Keratinocyte (primary cell): ENCODE results near the gene MRTFA. TPM values are rescaled to one million over a fixed set of nuclear protein-coding genes. Genes with fewer than 3 reads are reported as not detected.

Experiments
- DNase-seq: peaks from one replicate; pipeline ENCODE4 v3.0.0-alpha.2; 2011; ENCODE audit warnings: low read depth, missing footprints, low spot score
- FAIRE-seq: peaks from 2 replicates; lab custom pipeline; 2011; peaks lifted over from hg19 to GRCh38; lab: Jason Lieb, UNC
- H2AFZ ChIP-seq: 2 replicates; pipeline ENCODE4 v1.6.0; 2012; ENCODE audit warnings: low read length, control low read depth, inconsistent platforms; ENCODE audit not compliant: control insufficient read depth
- H3K27ac ChIP-seq: 2 replicates; pipeline ENCODE4 v1.5.1; 2011; ENCODE audit warnings: low read length; ENCODE audit not compliant: control insufficient read depth, insufficient read depth
- H3K27me3 ChIP-seq: 3 replicates; pipeline ENCODE4 v1.6.0; 2011; ENCODE audit warnings: low read length; ENCODE audit not compliant: control insufficient read depth, insufficient read depth; ENCODE audit errors: extremely low read depth
- H3K36me3 ChIP-seq, 2 experiments: 2 replicates in 1 of 2; 3 replicates in 1 of 2; pipeline ENCODE4 v1.5.1; 2011; ENCODE audit warnings: low read length in 2 of 2, mild to moderate bottlenecking in 1 of 2; ENCODE audit not compliant: control insufficient read depth in 2 of 2, insufficient read depth in 2 of 2; ENCODE audit errors: extremely low read depth in 1 of 2
- H3K4me1 ChIP-seq: 3 replicates; pipeline ENCODE4 v1.5.1; 2011; ENCODE audit warnings: low read length; ENCODE audit not compliant: control insufficient read depth, insufficient read depth; ENCODE audit errors: extremely low read depth
- H3K4me2 ChIP-seq: 3 replicates; pipeline ENCODE4 v1.6.0; 2011; ENCODE audit warnings: low read depth, low read length; ENCODE audit not compliant: control insufficient read depth, insufficient read depth; ENCODE audit errors: extremely low read depth
- H3K4me3 ChIP-seq, 3 experiments: fragments of 200-600 bp in 1 of 3; sonication (generic) in 1 of 3; 2 replicates in 2 of 3; 3 replicates in 1 of 3; pipeline ENCODE4 v1.5.1; 2011 to 2016; ENCODE audit warnings: low read length in 3 of 3, mild to moderate bottlenecking in 3 of 3, control low read depth in 2 of 3, inconsistent platforms in 1 of 3, low read depth in 1 of 3, mixed read lengths in 1 of 3, mixed run types in 1 of 3, moderate library complexity in 1 of 3; ENCODE audit not compliant: control insufficient read depth in 2 of 3, insufficient read depth in 2 of 3; ENCODE audit errors: extremely low read depth in 1 of 3
- H3K79me2 ChIP-seq: 2 replicates; pipeline ENCODE4 v1.6.0; 2012; ENCODE audit warnings: low read length; ENCODE audit not compliant: control insufficient read depth, insufficient read depth
- H3K9ac ChIP-seq: 3 replicates; pipeline ENCODE4 v1.6.0; 2011; ENCODE audit warnings: low read length; ENCODE audit not compliant: control insufficient read depth, insufficient read depth; ENCODE audit errors: extremely low read depth
- H3K9me1 ChIP-seq: 3 replicates; pipeline ENCODE4 v1.6.0; 2011; ENCODE audit warnings: low read length; ENCODE audit not compliant: control insufficient read depth, insufficient read depth; ENCODE audit errors: extremely low read depth
- H3K9me3 ChIP-seq: 2 replicates; pipeline ENCODE4 v1.5.1; 2012; ENCODE audit warnings: low read depth, low read length; ENCODE audit not compliant: control insufficient read depth
- H4K20me1 ChIP-seq: 3 replicates; pipeline ENCODE4 v1.6.0; 2011; ENCODE audit warnings: low read length; ENCODE audit not compliant: control insufficient read depth, insufficient read depth; ENCODE audit errors: extremely low read depth
- EZH2 ChIP-seq: IDR thresholded peaks from one replicate; pipeline ENCODE4 v1.6.1; 2012; ENCODE audit warnings: inconsistent platforms, mild to moderate bottlenecking, low read length, moderate library complexity
- dilution Hi-C: fragments of 300-500 bp; cut with MboI; formaldehyde crosslinking; loops from one replicate; pipeline ENCODE4 v1.7.0; 2020; ENCODE audit warnings: low sequenced_read_pairs; ENCODE audit not compliant: extremely low pct_ligation_motif_present
- polyA plus RNA-seq, 5 experiments: library from polyadenylated mRNA; depleted of rRNA in 3 of 5; stranded (reverse) in 3 of 5; stranded (forward) in 1 of 5; unstranded in 1 of 5; fragments of >200 nt; gene quantifications; 1 replicate in 1 of 5; 2 replicates in 3 of 5; 3 replicates in 1 of 5; pipeline versions ENCODE4 v1.2.1 to v1.2.3, GENCODE V29; 2011 to 2012; ENCODE audit warnings: missing spikeins in 2 of 5, low read depth in 1 of 5, low replicate concordance in 1 of 5
- TF ChIP-seq, protein P1 (sequence below), 3 experiments: IDR thresholded peaks in 1 of 3; conservative IDR thresholded peaks in 1 of 3; optimal IDR thresholded peaks in 1 of 3; 2 replicates in 2 of 3; 3 replicates in 1 of 3; pipeline versions ENCODE3 to v1.5.1; 2011; ENCODE audit warnings: low read length in 3 of 3, mild to moderate bottlenecking in 3 of 3, moderate library complexity in 2 of 3, control low read depth in 1 of 3, inconsistent platforms in 1 of 3; ENCODE audit not compliant: insufficient read depth in 2 of 3; ENCODE audit errors: extremely low read depth in 1 of 3

Gene MRTFA
- polyA plus RNA-seq, 1 donor (not counting 4 experiments of a cell fraction or from before 2014, with no cell fraction given): 6.5 TPM

DNA sequence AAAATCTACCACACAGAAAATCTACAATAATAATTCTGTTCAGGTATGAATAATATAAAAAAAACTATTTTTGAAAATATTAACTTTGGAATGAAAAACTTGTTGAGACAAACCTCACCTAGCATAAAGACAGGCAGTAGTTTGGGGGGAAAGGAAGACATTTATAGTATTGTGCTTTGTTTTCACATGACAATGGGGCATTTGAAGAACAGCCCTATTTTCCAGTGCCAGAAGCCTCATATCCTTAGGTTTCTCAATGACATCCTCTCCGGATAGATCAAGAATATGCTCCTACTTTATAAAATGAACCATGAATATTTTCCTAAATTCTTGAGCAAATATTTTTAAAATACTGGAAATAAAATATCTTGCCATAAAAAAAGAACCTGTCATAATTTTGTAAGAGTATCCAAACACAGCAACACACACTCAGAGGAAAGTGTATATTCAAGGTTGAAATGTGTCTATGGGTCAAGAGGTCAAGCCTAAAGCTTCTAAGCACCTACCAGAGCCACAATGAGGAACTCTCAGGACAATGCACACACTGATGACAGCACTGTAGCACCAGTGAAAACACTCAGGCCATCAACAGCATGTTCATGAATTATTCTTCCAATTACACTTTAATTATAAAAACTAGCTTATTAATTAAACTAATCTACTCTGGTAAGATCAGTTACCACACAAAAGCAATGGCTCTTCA is 68.7 kb downstream of the MRTFA start:
- Histone ChIP-seq H3K79me2 (peaks cover 80% of the 10 kb centered on the region), H3K4me1 (peaks cover 30% of the 10 kb centered on the region), H3K4me3 (peak overlapping the region in 1 of 3 experiments; percentile 1), H2AFZ (no peak overlapping the region), H3K4me2 (peak overlapping the region; percentile 75), H3K9me1 (no peaks in the 10 kb centered on the region), H4K20me1 (no peaks in the 10 kb centered on the region), H3K27me3 (no peaks in the 10 kb centered on the region), H3K9ac (peak overlapping the region; percentile 25), H3K36me3 (peaks cover 0 to 6% of the 10 kb centered on the region in 2 experiments), H3K27ac (peak overlapping the region; percentile 53), H3K9me3 (no peaks in the 10 kb centered on the region)
- TF ChIP-seq EZH2: no peak
- TF ChIP-seq, protein P1, sequence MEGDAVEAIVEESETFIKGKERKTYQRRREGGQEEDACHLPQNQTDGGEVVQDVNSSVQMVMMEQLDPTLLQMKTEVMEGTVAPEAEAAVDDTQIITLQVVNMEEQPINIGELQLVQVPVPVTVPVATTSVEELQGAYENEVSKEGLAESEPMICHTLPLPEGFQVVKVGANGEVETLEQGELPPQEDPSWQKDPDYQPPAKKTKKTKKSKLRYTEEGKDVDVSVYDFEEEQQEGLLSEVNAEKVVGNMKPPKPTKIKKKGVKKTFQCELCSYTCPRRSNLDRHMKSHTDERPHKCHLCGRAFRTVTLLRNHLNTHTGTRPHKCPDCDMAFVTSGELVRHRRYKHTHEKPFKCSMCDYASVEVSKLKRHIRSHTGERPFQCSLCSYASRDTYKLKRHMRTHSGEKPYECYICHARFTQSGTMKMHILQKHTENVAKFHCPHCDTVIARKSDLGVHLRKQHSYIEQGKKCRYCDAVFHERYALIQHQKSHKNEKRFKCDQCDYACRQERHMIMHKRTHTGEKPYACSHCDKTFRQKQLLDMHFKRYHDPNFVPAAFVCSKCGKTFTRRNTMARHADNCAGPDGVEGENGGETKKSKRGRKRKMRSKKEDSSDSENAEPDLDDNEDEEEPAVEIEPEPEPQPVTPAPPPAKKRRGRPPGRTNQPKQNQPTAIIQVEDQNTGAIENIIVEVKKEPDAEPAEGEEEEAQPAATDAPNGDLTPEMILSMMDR (optimal IDR thresholded peaks at IDR 0.05 in 1 of 3, IDR thresholded peaks at IDR 0.05 in 1 of 3, conservative IDR thresholded peaks at IDR 0.05 in 1 of 3; ENCODE audit: extremely low read depth in 1 of 3, insufficient read depth in 2 of 3, low read length in 3 of 3): no peak
- dilution Hi-C loops: no loop called here
- DNase-seq (no peak), FAIRE-seq (peak; percentile 75)

DNA sequence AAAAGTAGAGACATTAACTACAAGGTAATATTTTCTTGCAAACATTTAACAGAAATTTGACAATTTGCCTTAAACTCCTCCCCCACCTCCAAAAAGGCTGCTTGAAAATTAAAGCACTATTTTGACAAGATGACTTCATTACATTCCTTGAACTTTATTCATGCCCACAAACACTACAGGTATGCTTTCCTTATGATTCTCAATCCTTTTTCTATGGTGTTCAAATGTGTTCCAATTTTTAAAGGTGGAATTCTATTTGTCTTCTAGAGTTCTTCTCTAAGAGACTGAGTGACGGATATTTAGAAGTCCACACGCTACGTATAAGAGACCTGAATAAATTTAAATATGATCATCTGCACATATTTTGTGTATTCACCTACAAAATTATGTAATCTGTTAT is 69.4 kb downstream of the MRTFA start:
- FAIRE-seq: peak; percentile 88
- TF ChIP-seq, protein P1 (optimal IDR thresholded peaks at IDR 0.05 in 1 of 3, IDR thresholded peaks at IDR 0.05 in 1 of 3, conservative IDR thresholded peaks at IDR 0.05 in 1 of 3; ENCODE audit: extremely low read depth in 1 of 3, insufficient read depth in 2 of 3, low read length in 3 of 3): no peak
- TF ChIP-seq EZH2: no peak

More for the DNA sequence above, 69.4 kb downstream of the MRTFA start:
- Histone ChIP-seq H3K9me1 (no peaks in the 10 kb centered on the region), H3K36me3 (peaks cover 0 to 6% of the 10 kb centered on the region in 2 experiments), H2AFZ (no peak overlapping the region), H3K9me3 (no peaks in the 10 kb centered on the region), H3K27ac (peak overlapping the region; percentile 53), H3K79me2 (peaks cover 78% of the 10 kb centered on the region), H3K27me3 (no peaks in the 10 kb centered on the region), H3K9ac (peak overlapping the region; percentile 25), H4K20me1 (no peaks in the 10 kb centered on the region), H3K4me1 (peaks cover 30% of the 10 kb centered on the region), H3K4me2 (peak overlapping the region; percentile 75), H3K4me3 (peak overlapping the region in 1 of 3 experiments; percentile 1)
- dilution Hi-C loops: no loop called here
- DNase-seq: peak; percentile 33
